ENCODE results near the gene CSNK2A1.
"Not testable (repeated sequence)": the region's sequence is repeated elsewhere in the genome, so short reads cannot be mapped to it uniquely, and the experiment has no call there.

The CSNK2A1 gene

DNA sequence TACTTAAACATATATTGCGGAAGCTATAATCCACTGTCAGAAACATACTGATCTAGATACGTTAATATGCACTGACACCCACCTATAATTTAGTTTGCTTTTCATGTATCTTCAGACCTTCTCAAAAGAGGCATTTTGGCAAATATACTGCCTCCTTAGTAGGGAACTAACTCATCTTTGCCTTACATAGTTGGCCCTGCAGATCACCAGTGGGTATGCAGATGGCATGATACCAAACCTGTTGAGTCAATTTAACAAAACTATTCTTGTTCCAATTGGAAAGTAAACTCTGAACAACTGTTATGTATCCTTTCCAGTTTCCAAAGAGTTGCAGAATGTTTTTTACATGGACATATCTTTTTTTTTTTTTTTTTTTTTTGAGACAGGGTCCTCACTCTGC, 45.6 kb downstream of the CSNK2A1 start:
- DNase-seq (ENCODE audit: insufficient read length, low spot score) (no peak), FAIRE-seq (no peak)

DNA sequence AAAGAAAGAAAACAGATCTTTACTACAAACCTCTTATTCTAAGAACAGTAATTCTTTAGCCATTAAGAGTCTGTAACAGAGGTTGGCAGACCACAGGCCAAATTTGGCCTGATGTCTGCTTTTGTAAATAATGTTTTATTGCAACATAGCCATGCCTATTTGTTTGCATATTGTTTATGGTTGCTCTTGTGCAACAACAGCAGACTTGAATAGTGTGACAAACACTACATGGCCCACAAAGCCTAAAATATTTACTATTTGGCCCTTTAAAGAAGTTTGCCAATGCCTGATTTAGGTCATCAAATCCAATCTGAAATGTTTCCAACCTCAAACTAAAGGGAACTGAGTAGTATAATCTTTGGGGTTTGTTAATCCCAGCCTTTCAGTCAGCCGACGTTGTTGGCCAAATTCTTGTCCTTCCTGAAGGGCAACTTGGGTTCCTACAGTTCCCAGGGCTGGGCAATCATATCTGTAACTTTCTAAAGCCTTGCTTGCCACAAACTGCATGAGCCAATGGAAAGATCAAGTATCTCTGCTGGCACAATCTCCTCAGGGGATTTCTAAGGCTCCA, 47.4 kb downstream of the CSNK2A1 start:
- FAIRE-seq (no peak), DNase-seq (ENCODE audit: insufficient read length, low spot score) (no peak)

DNA sequence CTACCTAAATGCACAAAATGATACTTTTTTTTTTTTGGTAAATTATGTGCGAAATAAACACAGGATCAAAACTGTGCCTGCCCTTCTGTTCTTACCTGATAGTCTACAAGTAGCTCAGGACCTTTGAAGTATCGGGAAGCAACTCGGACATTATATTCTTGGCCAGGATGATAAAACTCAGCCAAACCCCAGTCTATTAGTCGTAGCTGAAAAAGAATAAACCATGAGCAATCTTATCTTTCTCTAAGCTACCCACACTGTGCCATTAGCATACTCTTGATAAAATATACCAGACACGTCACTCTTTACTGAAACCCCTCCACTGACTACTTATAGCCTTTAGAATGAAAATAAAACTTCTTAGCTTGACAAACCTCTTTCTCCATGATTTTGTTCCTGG, 51.4 kb downstream of the CSNK2A1 start:
- FAIRE-seq, result no peak
- no peak for DNase-seq (ENCODE audit: insufficient read length, low spot score)

DNA sequence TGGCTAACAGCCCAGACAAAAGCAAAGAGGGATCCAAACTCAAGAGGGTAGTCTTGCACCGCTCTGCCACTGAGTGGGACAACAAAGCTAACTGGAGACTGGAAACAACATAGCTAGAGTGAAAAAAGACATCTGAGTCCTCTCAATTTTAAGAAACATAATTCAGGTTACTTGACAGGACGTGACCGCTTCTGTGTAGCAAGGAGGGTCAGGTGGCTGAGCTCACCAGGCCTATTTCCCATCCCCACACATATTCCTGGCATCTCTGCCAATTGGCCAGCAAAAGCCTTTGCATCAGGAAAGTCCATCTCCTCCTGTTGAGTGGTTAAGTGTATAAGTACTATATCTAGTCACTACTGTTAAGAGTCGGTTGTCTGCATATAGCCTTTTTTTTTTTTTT, 55.9 kb downstream of the CSNK2A1 start:
- DNase-seq (ENCODE audit: insufficient read length, low spot score), result no peak
- FAIRE-seq, result no peak

DNA sequence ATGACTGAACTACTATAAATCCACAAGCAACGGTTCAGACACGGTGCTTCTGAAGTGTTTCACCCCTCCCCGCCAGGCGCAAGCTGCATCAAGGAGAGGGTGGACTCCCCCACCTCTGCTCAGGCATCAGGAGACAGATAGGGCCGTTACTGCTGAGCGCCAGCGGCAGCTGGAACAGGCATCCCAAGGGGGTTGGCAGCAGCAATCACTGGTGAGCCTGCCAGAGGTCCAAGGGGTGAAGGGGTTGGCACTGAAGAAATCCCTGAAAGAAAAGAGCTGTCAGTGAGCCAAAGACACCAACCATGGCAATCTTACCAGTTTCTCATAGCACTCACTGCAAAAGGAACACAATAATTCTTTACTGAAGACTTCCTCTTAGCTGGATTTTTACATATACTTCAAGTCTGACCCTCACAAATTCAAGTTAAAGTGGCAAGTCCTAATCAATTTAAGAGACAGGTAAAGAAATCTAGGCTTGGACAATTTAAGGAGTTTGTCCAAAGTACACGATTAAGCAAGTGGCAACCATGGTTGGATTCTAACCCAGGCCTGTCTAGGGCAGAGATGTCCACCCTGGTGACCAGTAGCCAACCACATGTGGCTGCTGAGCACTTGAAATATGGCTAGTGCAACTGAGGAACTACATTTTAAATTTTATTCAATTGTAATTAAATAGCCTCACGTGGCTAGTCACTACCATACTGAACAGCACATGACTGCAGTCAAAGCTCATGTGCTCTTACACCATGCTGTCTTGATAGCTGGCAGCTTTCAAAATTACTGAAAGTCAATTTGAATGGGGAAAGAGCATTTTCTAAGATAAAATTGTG, 59.6 kb downstream of the CSNK2A1 start:
- FAIRE-seq (peak; percentile 57), DNase-seq (ENCODE audit: insufficient read length, low spot score) (no peak)

DNA sequence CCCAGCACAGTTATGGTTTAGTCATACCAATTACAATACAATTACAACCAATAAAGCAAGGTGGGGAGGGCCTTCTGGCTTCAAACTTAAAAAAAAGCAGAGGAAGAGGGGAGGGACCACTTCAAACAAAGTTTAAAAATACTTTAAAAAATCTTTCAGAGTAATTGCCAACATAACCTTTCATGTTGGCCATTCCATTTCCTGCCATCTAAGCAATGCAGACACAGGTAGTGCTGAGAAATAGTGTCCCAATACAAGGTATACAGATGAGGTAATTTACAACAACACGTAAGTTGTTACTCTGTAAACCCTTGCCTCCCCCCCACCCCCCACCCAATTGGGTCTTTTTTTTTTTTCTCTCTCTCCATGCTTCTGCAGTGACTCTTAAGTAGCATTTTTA, 62.4 kb downstream of the CSNK2A1 start:
- no peak for FAIRE-seq

DNA sequence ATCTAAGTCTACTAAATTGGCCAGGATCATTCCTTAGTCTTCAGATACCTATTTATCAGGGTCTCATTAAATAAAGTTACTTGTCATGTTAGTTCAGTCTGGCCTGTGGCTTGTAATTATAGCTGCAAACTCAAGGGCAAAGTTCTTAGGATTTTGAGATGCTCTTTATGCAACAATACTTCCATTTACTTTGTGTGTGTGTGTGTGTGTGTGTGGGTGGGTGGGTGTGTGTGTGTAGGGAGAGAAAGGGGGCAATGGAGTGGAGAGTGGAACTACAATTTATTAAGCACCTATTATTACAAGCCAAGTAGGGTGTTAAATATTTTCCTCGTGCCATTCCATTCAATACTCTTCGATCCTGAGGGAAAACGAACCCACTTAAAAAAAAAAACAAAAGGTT, 63.5 kb downstream of the CSNK2A1 start:
- DNase-seq (ENCODE audit: insufficient read length, low spot score), result no peak
- no peak for FAIRE-seq

More for the DNA sequence above, 62.4 kb downstream of the CSNK2A1 start:
- DNase-seq (ENCODE audit: insufficient read length, low spot score), result no peak

DNA sequence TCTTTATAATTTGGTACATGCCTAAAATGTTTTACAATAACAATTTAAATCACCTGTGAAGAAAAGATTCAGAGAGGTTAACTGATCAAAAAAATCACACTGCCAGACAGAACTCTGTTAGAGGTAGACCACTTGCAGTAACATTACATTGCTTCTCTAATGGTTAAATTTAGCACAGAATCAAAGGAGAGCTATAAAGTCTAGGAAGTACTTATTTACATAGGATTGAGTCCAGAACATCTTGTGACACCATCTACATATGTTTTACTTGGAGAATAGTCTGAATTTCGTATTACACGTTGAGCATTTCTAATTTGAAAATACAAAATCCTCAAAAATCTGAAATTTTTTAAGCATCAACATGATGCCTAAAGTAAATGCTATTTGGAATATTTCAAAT, 64.1 kb downstream of the CSNK2A1 start:
- DNase-seq (ENCODE audit: insufficient read length, low spot score) (no peak), FAIRE-seq (no peak)

DNA sequence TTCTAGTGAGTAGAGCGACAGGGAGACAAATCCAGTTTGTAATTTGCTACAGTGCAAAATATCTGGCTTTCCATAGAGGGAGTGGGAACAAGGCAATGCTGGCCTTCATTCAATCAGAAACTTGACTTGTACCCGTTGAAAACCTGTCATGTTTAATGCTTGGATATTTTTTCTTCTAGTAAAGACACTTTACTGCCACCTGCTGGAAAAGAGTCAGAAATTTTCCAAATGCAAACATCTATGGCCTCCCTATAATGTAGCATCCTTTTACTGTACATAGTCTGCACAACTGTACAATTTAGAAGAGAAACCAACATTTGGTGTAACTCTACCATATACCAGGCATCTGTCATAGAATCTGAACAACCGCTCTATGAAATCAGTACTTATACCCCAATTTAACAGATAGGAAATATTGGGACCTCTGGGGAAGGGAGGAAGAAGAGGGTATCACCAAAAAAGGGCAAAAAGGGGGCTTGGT, 64.6 kb downstream of the CSNK2A1 start:
- FAIRE-seq (no peak), DNase-seq (ENCODE audit: insufficient read length, low spot score) (peak; percentile 61)

DNA sequence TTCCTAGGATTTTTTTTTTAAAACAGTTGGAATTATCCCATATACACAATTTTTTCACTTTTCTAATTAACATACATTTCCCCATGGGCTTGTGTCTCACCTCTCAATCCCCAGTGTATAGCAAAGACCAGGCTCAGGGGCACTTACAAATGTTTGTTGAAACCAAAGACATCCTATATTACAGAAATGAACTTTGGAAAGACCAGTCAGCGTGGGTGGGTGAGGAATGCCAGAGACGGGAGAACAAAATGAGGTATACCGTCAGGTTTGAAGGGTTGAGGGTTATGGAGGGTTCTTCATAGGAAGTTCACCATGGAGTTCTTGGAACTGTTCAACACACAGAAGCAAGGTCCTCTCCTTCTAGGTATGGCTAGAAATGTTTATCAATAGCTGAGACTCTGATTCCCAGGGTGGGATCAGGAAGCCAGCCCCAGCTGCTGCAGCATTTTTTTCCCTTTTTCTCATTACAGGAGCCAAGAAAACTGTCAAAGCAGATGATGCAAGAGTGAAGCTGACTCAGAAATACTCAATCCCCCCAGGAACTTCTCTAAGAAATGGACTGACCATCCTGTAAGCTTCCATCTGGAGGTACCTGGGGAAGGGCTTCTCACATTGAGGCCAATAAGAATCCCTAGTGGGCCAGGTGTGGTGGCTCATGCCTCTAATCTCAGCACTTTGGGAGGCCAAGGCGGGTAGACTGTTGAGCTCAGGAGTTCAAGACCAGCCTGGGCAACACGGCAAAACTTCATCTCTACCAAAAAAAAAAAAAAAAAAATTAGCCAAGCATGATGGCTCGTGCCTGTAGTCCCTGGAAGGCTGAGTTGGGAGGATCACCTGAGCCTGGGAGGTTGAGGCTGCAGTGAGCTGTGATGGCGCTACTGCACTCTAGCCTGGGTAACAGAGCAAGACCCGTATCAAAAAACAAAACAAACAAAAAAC, 65.3 kb downstream of the CSNK2A1 start:
- DNase-seq (ENCODE audit: insufficient read length, low spot score) (no peak), FAIRE-seq (no peak)

DNA sequence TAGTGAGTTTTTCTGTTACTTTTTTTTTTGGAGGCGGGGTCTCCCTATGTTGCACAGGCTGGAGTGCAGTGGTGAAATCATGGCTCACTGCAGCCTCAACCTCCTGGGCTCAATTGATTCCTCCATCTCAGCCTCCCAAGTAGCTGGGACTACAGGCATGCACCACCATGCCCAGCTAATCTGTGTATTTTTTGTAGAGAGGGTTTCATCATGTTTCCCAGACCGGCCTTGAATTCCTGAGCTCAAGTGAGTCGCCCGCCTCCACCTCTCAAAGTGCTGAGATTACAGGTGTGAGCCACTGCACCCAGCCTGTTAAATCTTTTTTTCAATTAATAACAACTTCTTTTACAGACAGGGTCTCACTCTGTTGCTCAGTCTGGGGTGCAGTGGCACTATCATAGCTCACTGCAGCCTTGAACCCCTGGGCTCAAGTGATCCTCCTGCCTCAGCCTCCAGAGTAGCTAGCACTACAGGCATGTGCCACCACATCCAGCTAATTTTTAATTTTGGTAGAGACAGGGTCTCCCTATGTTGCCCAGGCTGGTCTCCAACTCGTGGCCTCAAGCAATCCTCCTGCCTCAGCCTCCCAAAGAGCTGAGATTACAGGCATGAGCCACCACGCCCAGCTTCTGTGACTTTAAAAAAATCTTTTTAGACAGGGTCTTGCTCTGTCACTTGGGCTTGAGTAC, 66.9 kb downstream of the CSNK2A1 start:
- FAIRE-seq; DNase-seq (ENCODE audit: insufficient read length, low spot score): not testable (repeated sequence)

DNA sequence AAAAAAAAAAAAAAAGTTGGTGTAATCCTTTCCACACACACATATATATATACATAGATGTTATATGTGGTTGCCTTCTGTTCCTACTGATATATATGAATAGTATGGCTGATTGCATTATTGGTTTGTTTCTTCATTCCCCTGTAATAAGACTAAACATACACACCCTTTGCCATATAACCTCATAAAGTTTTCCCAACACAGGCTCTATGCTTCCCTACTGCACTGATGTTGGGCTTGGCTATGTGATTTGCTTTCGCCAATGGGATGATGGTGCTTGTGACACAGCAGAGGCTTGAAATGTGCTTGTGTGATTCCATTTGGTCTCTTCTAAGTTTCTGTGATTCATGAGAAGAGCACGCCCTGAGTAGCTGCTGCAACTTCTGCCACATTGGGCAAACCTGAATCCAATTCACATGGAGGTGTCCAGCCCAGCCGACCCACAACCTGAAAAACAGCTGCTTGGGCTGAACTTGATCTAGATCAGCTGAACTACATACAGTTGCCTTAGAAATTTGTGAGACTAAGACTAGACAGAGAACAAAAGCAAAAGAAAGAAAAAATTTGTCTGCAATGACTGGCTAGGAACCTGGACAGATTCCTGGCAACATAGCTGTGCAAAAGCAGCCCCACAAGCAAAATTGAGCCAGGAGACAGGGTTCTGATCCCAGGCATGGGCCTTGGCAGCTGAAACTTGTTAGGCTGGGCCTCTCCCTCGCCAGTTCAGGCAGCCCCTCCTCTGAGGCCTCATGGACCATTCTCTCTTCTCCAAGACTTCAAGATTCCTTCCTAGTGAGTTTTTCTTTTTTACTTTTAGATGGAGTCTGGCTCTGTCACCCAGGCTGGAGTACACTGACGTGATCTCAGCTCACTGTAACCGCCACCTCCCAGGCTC, 67.9 kb downstream of the CSNK2A1 start:
- FAIRE-seq (no peak), DNase-seq (ENCODE audit: insufficient read length, low spot score) (no peak)

DNA sequence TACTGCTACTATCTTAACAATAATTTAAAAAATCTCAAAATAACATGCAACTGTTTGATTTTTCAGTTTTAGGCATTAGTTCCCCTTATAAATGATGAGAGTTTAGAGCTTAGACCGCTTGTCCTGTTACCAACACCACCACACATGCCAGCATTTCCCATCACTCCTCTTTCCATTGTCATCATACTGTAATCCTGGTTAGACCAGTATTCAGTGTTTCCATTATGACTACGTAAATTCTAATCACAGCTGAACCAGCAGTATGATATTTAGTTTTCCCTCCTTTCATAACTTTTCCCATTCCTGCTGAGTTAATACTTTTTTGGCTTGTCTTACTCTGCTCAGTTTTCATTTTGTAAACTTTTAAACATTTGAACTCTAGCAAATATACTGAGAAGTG, 69.0 kb downstream of the CSNK2A1 start:
- no peak for FAIRE-seq
- no peak for DNase-seq (ENCODE audit: insufficient read length, low spot score)

DNA sequence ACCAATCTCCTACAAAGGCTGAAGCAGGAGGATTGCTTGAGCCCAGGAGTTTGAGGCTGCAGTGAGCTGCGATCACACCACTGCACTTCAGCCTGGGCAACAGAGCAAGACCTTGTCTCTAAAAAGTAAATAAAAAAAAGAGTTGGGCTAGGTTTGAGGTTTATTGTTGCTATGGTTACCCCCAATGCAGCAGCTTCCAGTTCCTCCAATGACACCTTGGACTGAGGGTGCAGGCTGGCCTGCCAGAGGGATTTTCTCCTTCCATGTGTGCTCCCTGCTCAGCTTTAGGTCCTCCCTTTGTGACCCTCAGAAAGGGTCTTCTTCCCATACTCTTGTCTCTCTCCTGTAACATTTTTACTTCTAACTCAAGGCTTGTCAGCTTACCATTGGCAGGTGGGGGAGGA, 70.7 kb downstream of the CSNK2A1 start:
- FAIRE-seq, result no peak

DNA sequence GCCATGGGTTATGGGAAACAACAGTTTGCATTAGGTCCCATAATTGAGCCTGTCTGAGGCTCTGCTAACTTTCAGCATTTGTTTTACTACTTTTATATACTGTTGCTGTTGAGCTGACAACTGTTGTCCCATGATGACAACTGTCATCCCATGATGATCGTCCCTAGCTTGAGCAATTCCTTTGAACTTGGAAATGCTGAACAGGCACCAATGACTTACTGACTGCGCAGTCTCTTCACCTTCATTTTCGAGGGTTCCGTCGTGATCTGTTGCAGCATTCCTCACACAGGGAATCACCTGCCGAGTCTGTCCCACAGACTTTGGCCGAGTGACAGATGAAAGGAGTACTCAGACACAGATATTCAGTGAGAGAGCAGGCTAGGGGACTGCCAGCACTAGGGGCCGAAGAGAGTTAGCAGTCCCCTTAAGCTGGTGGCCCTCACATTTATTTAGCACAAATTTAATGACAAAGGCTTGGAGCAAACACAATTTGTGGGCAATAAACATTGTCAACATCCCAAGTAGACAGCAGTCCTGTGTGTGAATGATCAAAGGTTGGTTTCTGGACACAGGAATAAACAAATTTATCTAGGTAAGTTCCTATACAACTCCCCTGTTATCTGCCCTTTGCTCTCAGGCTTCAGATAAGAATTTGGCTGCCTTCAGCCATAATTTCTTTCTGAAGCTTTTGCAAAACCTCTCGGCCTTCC, 71.3 kb downstream of the CSNK2A1 start:
- DNase-seq (ENCODE audit: insufficient read length, low spot score) (no peak), FAIRE-seq (no peak)

More for the DNA sequence above, 70.7 kb downstream of the CSNK2A1 start:
- DNase-seq (ENCODE audit: insufficient read length, low spot score), result no peak

DNA sequence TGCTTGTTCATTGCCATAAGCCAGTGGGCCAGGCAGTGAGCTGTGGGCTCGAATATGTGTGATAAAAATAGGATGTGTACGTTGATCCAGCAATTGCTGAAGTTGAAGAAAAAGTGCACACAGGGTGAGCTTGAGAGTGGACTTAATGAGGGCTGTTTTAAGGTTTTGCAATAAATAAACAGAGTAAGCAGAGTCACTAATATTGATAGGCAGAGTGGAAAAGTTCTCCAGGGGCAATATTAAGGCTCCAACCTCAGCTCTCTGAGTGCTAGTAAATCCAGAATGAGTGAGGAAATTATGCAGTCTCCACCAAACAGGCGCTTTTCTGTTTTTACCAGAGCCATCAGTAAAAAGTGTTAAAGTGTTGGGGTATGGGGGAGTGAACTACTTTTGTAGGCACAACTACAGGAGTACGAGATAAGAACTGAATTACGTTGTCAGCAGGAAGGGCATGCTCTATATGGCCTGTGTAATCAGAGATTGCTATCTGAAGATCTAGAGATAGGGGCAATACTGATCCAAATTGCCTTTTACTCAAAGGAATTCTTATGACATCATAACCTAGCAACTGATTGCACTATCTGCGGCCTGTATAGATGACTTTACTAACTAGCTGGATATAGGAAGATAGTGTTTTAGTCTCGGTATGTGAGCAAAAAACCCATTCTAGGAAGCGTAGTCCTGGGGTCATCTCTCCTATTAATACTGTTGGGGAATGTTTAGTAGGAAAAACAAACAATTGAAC, 73.7 kb downstream of the CSNK2A1 start:
- FAIRE-seq (no peak), DNase-seq (ENCODE audit: insufficient read length, low spot score) (no peak)

DNA sequence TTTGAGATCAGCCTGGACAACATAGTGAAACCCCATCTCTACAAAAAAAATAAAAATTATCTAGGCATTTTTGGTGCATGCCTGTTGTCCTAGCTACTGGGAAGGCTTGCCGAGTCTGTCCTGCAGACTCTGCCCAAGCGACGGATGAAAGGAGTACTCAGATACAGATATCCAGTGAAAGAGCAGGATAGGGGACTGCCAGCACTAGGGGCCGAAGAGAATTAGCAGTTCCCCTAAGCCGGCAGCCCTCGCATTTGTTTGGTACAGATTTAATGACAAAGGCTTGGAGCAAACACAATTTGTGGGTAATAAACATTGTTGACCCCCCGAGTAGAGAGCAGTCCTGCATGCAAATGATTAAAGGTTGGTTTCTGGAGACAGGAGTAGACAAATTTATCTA, 75.8 kb downstream of the CSNK2A1 start:
- no peak for FAIRE-seq

More for the DNA sequence above, 75.8 kb downstream of the CSNK2A1 start:
- DNase-seq (ENCODE audit: insufficient read length, low spot score), result no peak
